B cell (primary cell): ENCODE measurements around the gene RNF135. TPM values are rescaled to one million over a fixed set of nuclear protein-coding genes. Genes with fewer than 3 reads are reported as not detected.
A peak's percentile ranks its signal among the peaks of the same experiment; 100 is the strongest.

Experiments used
- ATAC-seq: fragments of 200-7000 bp; cut with Tn5 transposase; one replicate; pipeline ENCODE4 v1.10.0; 2021; ENCODE audit warnings: low read depth, mild to moderate bottlenecking, moderate number of reproducible peaks, moderate library complexity
- CTCF ChIA-PET: fragments of 350-600 bp; sonication (Branson Sonifier 250); formaldehyde crosslinking; loops from one replicate; lab custom pipeline; 2021; ENCODE audit warnings: antibody characterized with exemption, inconsistent platforms; lab: Charles Lee
- POLR2A ChIA-PET: fragments of 350-600 bp; sonication (Branson Sonifier 250); formaldehyde crosslinking; loops from one replicate; lab custom pipeline; 2021; ENCODE audit warnings: antibody characterized with exemption; lab: Charles Lee
- DNase-seq: peaks from one replicate; pipeline ENCODE4 v3.0.0; 2013
- H2AFZ ChIP-seq: 2 replicates; pipeline ENCODE4 v1.6.1; 2012; ENCODE audit warnings: mild to moderate bottlenecking, low read depth, low read length; ENCODE audit not compliant: insufficient read depth, poor library complexity, severe bottlenecking
- H3K27ac ChIP-seq, 2 donors: 1 replicate in 1 of 2; 2 replicates in 1 of 2; pipeline ENCODE4 v1.5.1; 2012 to 2013; ENCODE audit warnings: low read length in 2 of 2, mild to moderate bottlenecking in 2 of 2, moderate library complexity in 1 of 2
- H3K27me3 ChIP-seq, 4 experiments: fragments of 200-600 bp in 1 of 4; sonication (generic) in 1 of 4; replicated peaks in 1 of 4; 1 replicate in 2 of 4; 2 replicates in 2 of 4; pipeline versions ENCODE4 v1.6.1 to v1.7.0; 2013 to 2016; ENCODE audit warnings: low read length in 3 of 4, mild to moderate bottlenecking in 2 of 4, mixed read lengths in 1 of 4, moderate library complexity in 1 of 4; ENCODE audit not compliant: insufficient read depth in 4 of 4, control insufficient read depth in 3 of 4; ENCODE audit errors: control extremely low read depth in 1 of 4
- H3K36me3 ChIP-seq, 2 experiments: replicated peaks in 1 of 2; 1 replicate in 1 of 2; 2 replicates in 1 of 2; pipeline versions ENCODE4 v1.6.1 to v1.7.1; 2013; ENCODE audit warnings: low read length in 1 of 2; ENCODE audit not compliant: insufficient read depth in 2 of 2, control insufficient read depth in 1 of 2; ENCODE audit errors: control extremely low read depth in 1 of 2, extremely low read depth in 1 of 2
- H3K4me1 ChIP-seq, 2 donors: fragments of 200-600 bp in 1 of 2; sonication (generic) in 1 of 2; 1 replicate in 1 of 2; 2 replicates in 1 of 2; pipeline versions ENCODE4 v1.5.1 to v1.6.1; 2013 to 2017; ENCODE audit warnings: low read length in 2 of 2; ENCODE audit not compliant: control insufficient read depth in 2 of 2, insufficient read depth in 2 of 2
- H3K4me2 ChIP-seq: replicated peaks from 2 replicates; pipeline ENCODE3; 2012; ENCODE audit warnings: mild to moderate bottlenecking, low read depth, low read length; ENCODE audit not compliant: poor library complexity, severe bottlenecking
- H3K4me3 ChIP-seq, 5 experiments: fragments of 200-600 bp in 1 of 5; sonication (generic) in 1 of 5; 1 replicate in 3 of 5; 2 replicates in 2 of 5; pipeline versions ENCODE4 v1.5.1 to v1.7.0; 2011 to 2016; ENCODE audit warnings: low read length in 4 of 5, mild to moderate bottlenecking in 4 of 5, low read depth in 2 of 5, control low read depth in 1 of 5, moderate library complexity in 1 of 5; ENCODE audit not compliant: insufficient read depth in 1 of 5; ENCODE audit errors: control extremely low read depth in 1 of 5, extremely low read depth in 1 of 5
- H3K79me2 ChIP-seq: fragments of 200-600 bp; sonication (generic); one replicate; pipeline ENCODE4 v1.6.0; 2016; ENCODE audit warnings: low read length; ENCODE audit not compliant: control insufficient read depth, insufficient read depth
- H3K9ac ChIP-seq: fragments of 200-600 bp; sonication (generic); 2 replicates; pipeline ENCODE4 v1.6.1; 2017; ENCODE audit warnings: mild to moderate bottlenecking, low read length, moderate library complexity
- H3K9me3 ChIP-seq, 3 donors: one replicate each; pipeline versions ENCODE4 v1.6.1 to v1.7.1; 2013; ENCODE audit warnings: low read length in 2 of 3; ENCODE audit not compliant: control insufficient read depth in 2 of 3, insufficient read depth in 1 of 3; ENCODE audit errors: control extremely low read depth in 1 of 3
- H4K20me1 ChIP-seq: 2 replicates; pipeline ENCODE4 v1.6.0; 2012; ENCODE audit warnings: mild to moderate bottlenecking, low read length; ENCODE audit not compliant: insufficient read depth, control insufficient read depth, poor library complexity, severe bottlenecking
- H3K27ac Mint-ChIP-seq: one replicate; pipeline ENCODE4 v1.8.0; 2021; ENCODE audit warnings: mixed read lengths
- H3K27me3 Mint-ChIP-seq: one replicate; pipeline ENCODE4 v1.8.0; 2021; ENCODE audit warnings: mixed read lengths
- H3K4me1 Mint-ChIP-seq: one replicate; pipeline ENCODE4 v1.8.0; 2021; ENCODE audit warnings: mixed read lengths
- H3K4me3 Mint-ChIP-seq: one replicate; pipeline ENCODE4 v1.8.0; 2021; ENCODE audit warnings: mixed read lengths
- H3K9me3 Mint-ChIP-seq: one replicate; pipeline ENCODE4 v1.8.0; 2022; ENCODE audit warnings: mixed read lengths; ENCODE audit not compliant: insufficient read depth
- EZH2 ChIP-seq: IDR thresholded peaks from 2 replicates; pipeline ENCODE4 v1.6.1; 2012; ENCODE audit warnings: borderline replicate concordance, low read depth, mild to moderate bottlenecking, moderate library complexity, low read length; ENCODE audit not compliant: insufficient read depth, poor library complexity, severe bottlenecking
- WGBS: methylation state at CpG from one replicate; pipeline ENCODE4 v1.1.5; 2013; ENCODE audit warnings: missing lambda C conversion rate; ENCODE audit not compliant: insufficient coverage; 5-methylcytosine and 5-hydroxymethylcytosine counted together
- intact Hi-C: fragments of 100-400 bp; cut with micrococcal nuclease; formaldehyde crosslinking; loops from one replicate; pipeline ENCODE4 v1.10.0; 2022
- polyA plus RNA-seq: library from polyadenylated mRNA; depleted of rRNA; stranded (reverse); fragments of >200 nt; gene quantifications from 2 replicates; pipeline ENCODE4 v1.2.3, GENCODE V29; 2012
- total RNA-seq, 2 donors: library from RNA; stranded (reverse); fragments of 120-200 nt in 1 of 2; gene quantifications; 1 replicate in 1 of 2; 2 replicates in 1 of 2; pipeline versions ENCODE4 v1.2.3 to v1.2.4, GENCODE V29; 2013 to 2022
- TF ChIP-seq, protein P1 (sequence below): fragments of 200-600 bp; IDR thresholded peaks from one replicate; pipeline ENCODE4 v1.8.0; 2022; ENCODE audit warnings: antibody characterized with exemption, mild to moderate bottlenecking

RNF135 gene
- total and polyA plus RNA-seq, 2 donors (not counting 1 experiment from before 2014, with no cell fraction given): 23.4 to 24.2 TPM

DNA sequence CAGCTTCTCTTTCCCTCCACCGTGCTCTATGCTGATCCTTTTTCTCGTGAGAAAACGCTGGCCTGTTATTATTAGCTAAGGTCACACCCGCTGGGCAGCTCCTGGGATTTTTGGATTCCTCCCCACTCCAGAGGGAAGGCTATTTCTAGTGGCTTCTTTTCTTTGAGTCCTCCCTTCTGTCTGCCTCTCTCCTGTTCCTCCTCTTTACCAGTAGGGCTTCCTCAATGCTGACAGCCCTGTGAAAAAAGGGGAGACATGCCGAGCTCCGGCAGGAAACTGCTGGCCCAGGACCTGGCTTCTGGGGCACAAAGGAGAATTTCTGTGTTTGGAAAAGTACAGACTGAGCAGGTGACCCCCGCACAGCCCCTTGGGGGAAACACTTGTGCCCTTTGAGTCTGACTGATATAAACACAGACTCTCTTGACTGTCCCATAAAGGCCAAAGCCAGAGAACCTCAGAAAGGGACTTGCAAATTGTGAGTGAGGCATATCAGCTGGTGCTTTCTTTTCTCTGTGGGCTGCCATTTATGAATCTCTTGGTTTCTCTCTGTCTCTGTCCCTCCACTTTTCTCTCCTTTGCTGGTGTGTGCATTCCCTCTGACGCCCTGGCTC lies 14.0 kb upstream of the RNF135 start:
- peak; percentile 28 for DNase-seq
- peaks cover 15% of the 10 kb centered on the region for H3K79me2 ChIP-seq
- H3K9ac ChIP-seq: no peak overlapping the region
- H3K27me3 ChIP-seq: no peaks in the 10 kb centered on the region
- peak overlapping the region; percentile 74 for H2AFZ ChIP-seq
- no peak overlapping the region for H3K4me3 ChIP-seq
- no peak for ATAC-seq
- no peaks in the 10 kb centered on the region for H3K9me3 Mint-ChIP-seq
- H3K36me3 ChIP-seq: no peaks in the 10 kb centered on the region
- peak overlapping the region; percentile 74 for H3K4me2 ChIP-seq
- H3K4me3 Mint-ChIP-seq: no peak overlapping the region
- peaks cover 80 to 93% of the 10 kb centered on the region in 2 donors for H3K4me1 ChIP-seq
- intact Hi-C loops: no loop called here
- ChIA-PET POLR2A (interaction anchor here (0.6 to 2.7 kb wide), 3 partner anchors 11 to 108 kb away, joined by 6 to 9 read pairs (median 7); no protein-coding TSS in a partner anchor), CTCF (interaction anchor here (1.0 to 6.0 kb wide), 3 partner anchors 13 to 26 kb away, joined by 3 to 45 read pairs (median 3); partner anchors contain the start of gene RNF135)
- H3K9me3 ChIP-seq: no peaks in the 10 kb centered on the region
- no peaks in the 10 kb centered on the region for H3K27me3 Mint-ChIP-seq
- H3K27ac Mint-ChIP-seq: peak overlapping the region; percentile 38
- peaks cover 85% of the 10 kb centered on the region for H3K4me1 Mint-ChIP-seq
- H4K20me1 ChIP-seq: no peaks in the 10 kb centered on the region
- peak overlapping the region in 1 of 2 donors; percentile 85 for H3K27ac ChIP-seq
- WGBS: 78% methylated on average over 5 of the region's 8 CpGs
- TF ChIP-seq EZH2: no peak
- TF ChIP-seq, protein P1, sequence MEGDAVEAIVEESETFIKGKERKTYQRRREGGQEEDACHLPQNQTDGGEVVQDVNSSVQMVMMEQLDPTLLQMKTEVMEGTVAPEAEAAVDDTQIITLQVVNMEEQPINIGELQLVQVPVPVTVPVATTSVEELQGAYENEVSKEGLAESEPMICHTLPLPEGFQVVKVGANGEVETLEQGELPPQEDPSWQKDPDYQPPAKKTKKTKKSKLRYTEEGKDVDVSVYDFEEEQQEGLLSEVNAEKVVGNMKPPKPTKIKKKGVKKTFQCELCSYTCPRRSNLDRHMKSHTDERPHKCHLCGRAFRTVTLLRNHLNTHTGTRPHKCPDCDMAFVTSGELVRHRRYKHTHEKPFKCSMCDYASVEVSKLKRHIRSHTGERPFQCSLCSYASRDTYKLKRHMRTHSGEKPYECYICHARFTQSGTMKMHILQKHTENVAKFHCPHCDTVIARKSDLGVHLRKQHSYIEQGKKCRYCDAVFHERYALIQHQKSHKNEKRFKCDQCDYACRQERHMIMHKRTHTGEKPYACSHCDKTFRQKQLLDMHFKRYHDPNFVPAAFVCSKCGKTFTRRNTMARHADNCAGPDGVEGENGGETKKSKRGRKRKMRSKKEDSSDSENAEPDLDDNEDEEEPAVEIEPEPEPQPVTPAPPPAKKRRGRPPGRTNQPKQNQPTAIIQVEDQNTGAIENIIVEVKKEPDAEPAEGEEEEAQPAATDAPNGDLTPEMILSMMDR: no peak

DNA sequence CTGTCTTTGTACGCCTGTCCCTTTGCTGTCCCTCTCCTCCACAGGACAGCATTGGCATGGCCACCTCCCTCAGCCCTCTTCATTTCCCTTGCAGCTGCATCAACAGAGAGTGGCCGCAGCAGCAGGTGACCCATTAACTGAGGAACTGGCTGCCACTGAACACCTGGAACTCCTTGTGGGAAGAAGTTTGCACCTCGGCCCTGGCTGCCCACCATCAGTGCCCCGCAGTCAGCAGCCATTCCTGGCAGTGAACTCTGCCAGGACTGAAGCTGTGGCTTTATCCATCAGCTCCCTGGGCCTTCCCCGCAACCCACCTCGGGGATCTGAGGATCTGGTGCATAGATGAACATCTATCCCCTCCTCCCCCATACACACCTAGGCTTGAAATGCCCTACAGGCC lies 13.1 kb upstream of the RNF135 start:
- intact Hi-C loops: loop anchor here (1.0 to 2.0 kb wide), 2 partner anchors 11 to 51 kb away; partner anchors contain the start of gene TEFM
- no peaks in the 10 kb centered on the region for H3K9me3 ChIP-seq
- H3K9me3 Mint-ChIP-seq: no peaks in the 10 kb centered on the region
- H3K79me2 ChIP-seq: peaks cover 15% of the 10 kb centered on the region
- TF ChIP-seq, protein P1: no peak
- no peak for TF ChIP-seq EZH2
- H3K4me1 ChIP-seq: peaks cover 80 to 92% of the 10 kb centered on the region in 2 donors
- peak overlapping the region; percentile 83 to 85 for H3K27ac ChIP-seq
- peak; percentile 27 for DNase-seq
- no peaks in the 10 kb centered on the region for H3K27me3 ChIP-seq
- no peaks in the 10 kb centered on the region for H4K20me1 ChIP-seq
- no peaks in the 10 kb centered on the region for H3K27me3 Mint-ChIP-seq
- peaks cover 83% of the 10 kb centered on the region for H3K4me1 Mint-ChIP-seq
- peak overlapping the region; percentile 74 for H2AFZ ChIP-seq
- POLR2A ChIA-PET: interaction anchor here (0.5 to 2.7 kb wide), 3 partner anchors 10 to 979 kb away, joined by 4 to 9 read pairs (median 6); partner anchors contain the start of gene SUZ12
- H3K4me2 ChIP-seq: peak overlapping the region; percentile 74
- CTCF ChIA-PET: interaction anchor here (1.0 to 6.0 kb wide), 3 partner anchors 12 to 27 kb away, joined by 3 to 45 read pairs (median 3); partner anchors contain the start of gene RNF135
- peak overlapping the region in 1 of 5 experiments; percentile 18 for H3K4me3 ChIP-seq
- WGBS: 94% methylated on average over 6 of the region's 6 CpGs
- peak overlapping the region; percentile 74 for H3K4me3 Mint-ChIP-seq
- H3K9ac ChIP-seq: no peak overlapping the region
- no peaks in the 10 kb centered on the region for H3K36me3 ChIP-seq
- no peak for ATAC-seq
- peak overlapping the region; percentile 95 for H3K27ac Mint-ChIP-seq
